Measurements from ENCODE around the gene USP31.

USP31 gene

DNA sequence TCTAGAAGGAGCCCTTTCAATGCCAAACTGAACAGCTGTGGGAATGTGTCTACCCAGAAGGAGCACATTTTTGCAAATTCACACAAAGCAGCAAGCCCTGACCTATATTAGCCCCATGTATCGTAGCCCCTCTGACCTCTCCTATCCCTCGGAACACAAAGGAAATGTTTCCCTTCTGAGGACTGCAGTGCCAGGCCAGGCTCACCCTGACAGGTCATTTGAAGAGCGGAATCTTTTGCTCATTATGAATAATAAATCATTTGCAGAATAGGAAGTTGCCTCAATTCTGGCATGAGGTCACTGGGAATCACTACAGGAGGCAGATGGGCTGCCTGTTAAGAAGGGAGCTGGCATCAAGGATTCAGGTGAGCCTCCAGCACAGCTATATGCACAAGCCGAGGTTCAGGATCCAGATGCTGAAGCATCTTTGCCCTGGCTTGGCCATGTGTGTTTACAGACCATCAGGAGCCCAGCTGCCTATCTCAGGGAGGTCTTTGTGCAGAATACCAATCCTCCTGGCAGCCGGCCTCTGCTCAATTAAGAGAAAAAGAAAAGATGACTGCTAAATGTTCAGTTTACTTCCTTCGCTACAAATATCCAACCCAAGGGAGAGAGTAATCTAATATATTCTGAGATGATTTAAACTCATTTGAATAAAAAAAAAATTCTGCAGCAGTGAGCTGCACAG lies 119.4 kb downstream of the USP31 start:
- no peak for DNase-seq (ENCODE audit: extremely low read depth, low read depth)
- TF ChIP-seq, protein P1, sequence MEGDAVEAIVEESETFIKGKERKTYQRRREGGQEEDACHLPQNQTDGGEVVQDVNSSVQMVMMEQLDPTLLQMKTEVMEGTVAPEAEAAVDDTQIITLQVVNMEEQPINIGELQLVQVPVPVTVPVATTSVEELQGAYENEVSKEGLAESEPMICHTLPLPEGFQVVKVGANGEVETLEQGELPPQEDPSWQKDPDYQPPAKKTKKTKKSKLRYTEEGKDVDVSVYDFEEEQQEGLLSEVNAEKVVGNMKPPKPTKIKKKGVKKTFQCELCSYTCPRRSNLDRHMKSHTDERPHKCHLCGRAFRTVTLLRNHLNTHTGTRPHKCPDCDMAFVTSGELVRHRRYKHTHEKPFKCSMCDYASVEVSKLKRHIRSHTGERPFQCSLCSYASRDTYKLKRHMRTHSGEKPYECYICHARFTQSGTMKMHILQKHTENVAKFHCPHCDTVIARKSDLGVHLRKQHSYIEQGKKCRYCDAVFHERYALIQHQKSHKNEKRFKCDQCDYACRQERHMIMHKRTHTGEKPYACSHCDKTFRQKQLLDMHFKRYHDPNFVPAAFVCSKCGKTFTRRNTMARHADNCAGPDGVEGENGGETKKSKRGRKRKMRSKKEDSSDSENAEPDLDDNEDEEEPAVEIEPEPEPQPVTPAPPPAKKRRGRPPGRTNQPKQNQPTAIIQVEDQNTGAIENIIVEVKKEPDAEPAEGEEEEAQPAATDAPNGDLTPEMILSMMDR (IDR thresholded peaks at IDR 0.05; ENCODE audit: low read depth, low read length): no peak

DNA sequence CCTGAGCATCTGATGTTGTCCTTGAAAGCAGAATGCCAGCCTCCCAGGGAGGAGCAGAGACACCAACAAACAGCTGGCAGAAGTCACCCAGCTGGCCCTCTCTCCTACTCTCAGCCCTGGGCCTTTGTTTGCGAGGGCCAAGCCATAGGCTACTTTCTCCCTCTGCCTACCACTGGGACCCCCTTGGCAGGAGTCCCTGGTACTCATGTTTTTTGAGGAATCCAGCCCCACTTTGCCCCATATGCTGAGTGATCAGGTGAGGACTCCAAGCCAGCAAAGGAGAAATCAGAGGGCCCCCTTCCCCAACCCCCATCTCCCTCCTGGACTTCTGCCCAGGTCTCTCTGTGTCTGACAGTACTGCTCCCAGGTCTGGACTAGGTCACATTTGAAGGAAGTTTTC lies 121.9 kb downstream of the USP31 start:
- DNase-seq (ENCODE audit: extremely low read depth, low read depth): no peak
- TF ChIP-seq, protein P1 (IDR thresholded peaks at IDR 0.05; ENCODE audit: low read depth, low read length): no peak

GRCh38 chr16:23026784-23027362 lies 122.4 kb downstream of the USP31 start:
- TF ChIP-seq, protein P1 (IDR thresholded peaks at IDR 0.05; ENCODE audit: low read depth, low read length): no peak
- no peak for DNase-seq (ENCODE audit: extremely low read depth, low read depth)

DNA sequence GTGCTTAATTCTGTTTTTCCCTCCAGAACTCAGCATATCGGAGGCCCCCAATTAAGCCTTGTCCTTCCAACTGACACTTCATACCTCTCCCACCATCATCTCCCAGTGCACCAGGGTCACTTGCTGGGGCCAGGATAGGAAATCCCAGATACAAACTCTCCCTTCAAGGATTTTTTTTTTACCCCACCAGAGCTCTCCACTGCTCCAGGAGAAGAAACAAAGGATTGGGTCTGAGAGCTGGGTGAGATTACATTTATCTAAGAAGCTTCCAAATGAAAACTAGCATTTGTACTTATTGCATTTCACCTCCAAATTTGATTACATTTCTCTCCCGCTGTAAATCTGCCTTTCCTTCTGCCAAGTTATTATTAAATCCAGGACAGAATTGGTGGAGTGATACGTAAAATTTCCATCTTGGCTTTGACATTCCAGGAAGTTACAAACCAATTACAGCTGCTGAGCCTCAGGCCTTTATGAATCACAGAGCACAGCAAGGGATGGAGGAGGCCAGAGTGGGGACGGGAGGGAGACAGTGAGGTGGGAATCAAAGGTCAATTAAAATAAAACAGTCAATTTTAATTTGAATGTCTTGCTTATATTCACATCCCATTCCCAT lies 123.5 kb downstream of the USP31 start:
- TF ChIP-seq, protein P1 (IDR thresholded peaks at IDR 0.05; ENCODE audit: low read depth, low read length): no peak
- peak; percentile 5 for DNase-seq (ENCODE audit: extremely low read depth, low read depth)

DNA sequence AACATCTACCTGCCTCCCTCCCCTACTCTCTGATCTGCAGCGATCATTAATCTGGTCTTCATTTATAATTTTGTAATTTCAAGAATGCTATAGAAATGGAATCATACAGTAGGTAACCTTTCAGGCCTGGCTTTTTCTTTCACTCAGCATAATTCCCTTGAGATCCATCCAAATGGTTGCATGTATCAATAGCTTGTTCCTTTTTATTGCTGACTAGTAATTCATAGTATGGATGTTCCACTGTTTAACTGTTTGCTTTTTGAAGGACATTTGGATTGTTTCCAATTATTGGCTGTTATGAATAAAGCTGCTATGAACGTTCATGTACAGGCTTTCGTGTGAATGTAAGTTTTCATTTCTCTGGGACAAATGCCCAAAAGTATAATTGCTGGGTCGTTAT lies 125.2 kb downstream of the USP31 start:
- TF ChIP-seq, protein P1 (IDR thresholded peaks at IDR 0.05; ENCODE audit: low read depth, low read length): no peak
- no peak for DNase-seq (ENCODE audit: extremely low read depth, low read depth)

- DNase-seq (ENCODE audit: extremely low read depth, low read depth): no peak
- TF ChIP-seq, protein P1 (IDR thresholded peaks at IDR 0.05; ENCODE audit: low read depth, low read length): no peak
Measured at GRCh38 chr16:23020084-23020483, 129.2 kb downstream of the USP31 start.

DNA sequence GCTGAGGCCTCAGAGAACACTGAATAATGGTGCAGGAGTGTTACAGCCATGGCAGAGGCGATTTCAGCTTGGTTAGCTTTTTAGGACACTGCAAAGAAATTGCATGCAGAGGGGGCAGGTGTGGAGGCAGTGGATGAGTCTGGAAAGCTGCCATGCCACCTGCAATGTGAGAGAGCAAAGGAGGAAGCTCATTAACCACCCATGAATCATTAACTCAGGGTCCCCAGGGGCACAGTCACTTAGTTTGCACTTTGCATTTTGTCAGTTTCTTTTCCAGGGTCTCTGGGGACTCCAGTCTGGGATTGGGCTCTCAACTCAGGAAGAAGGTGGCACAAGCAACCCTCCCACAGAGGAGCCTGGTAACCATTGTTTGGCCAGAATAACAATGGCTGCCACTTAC lies 132.9 kb downstream of the USP31 start:
- DNase-seq (ENCODE audit: extremely low read depth, low read depth): no peak
- TF ChIP-seq, protein P1 (IDR thresholded peaks at IDR 0.05; ENCODE audit: low read depth, low read length): no peak
